IPS DF 6.9 (cell line): ENCODE data around the gene CLPSL1.

Experiments
- DNase-seq: peaks from one replicate; pipeline ENCODE4 v3.0.0-alpha.2; 2013; ENCODE audit warnings: low read depth, low spot score
- H3K27ac ChIP-seq: one replicate; pipeline ENCODE4 v1.5.1; 2013; ENCODE audit warnings: low read length, control low read depth
- H3K27me3 ChIP-seq: 2 replicates; pipeline ENCODE4 v1.6.1; 2013; ENCODE audit warnings: mild to moderate bottlenecking, low read length; ENCODE audit not compliant: control insufficient read depth, insufficient read depth
- H3K36me3 ChIP-seq: 2 replicates; pipeline ENCODE4 v1.6.1; 2013; ENCODE audit warnings: low read length; ENCODE audit not compliant: control insufficient read depth, insufficient read depth
- H3K4me1 ChIP-seq: 2 replicates; pipeline ENCODE4 v1.6.1; 2013; ENCODE audit warnings: low read length; ENCODE audit not compliant: control insufficient read depth, insufficient read depth
- H3K4me3 ChIP-seq: 2 replicates; pipeline ENCODE4 v1.5.1; 2013; ENCODE audit warnings: mild to moderate bottlenecking, low read length
- H3K9me3 ChIP-seq: 2 replicates; pipeline ENCODE4 v1.6.1; 2013; ENCODE audit warnings: low read length, inconsistent platforms; ENCODE audit not compliant: control insufficient read depth, insufficient read depth
- WGBS: extraction: QIAGEN DNeasy Blood & Tissue Kit; methylation state at CpG from one replicate; pipeline ENCODE4 v1.1.7; 2013; ENCODE audit warnings: mixed read lengths, missing lambda C conversion rate; ENCODE audit not compliant: insufficient read length, insufficient coverage; 5-methylcytosine and 5-hydroxymethylcytosine counted together

The CLPSL1 gene

GRCh38 chr6:35796236-35796635 is 15.4 kb downstream of the CLPSL1 start:
- DNase-seq: no peak
- WGBS: no CpG with 5 or more reads among the region's 4 CpGs
- no peaks in the 10 kb centered on the region for H3K36me3 ChIP-seq
- H3K27me3 ChIP-seq: no peaks in the 10 kb centered on the region
- no peak overlapping the region for H3K4me3 ChIP-seq
- peaks cover 1% of the 10 kb centered on the region; the same call in 1 of the 2 replicates for H3K4me1 ChIP-seq
- no peak overlapping the region for H3K27ac ChIP-seq
- no peaks in the 10 kb centered on the region for H3K9me3 ChIP-seq

- Histone ChIP-seq H3K27ac (no peak overlapping the region), H3K4me1 (peaks cover 1% of the 10 kb centered on the region; the same call in 1 of the 2 replicates), H3K27me3 (no peaks in the 10 kb centered on the region), H3K9me3 (no peaks in the 10 kb centered on the region), H3K4me3 (no peak overlapping the region), H3K36me3 (no peaks in the 10 kb centered on the region)
- WGBS: no CpG with 5 or more reads among the region's 8 CpGs
- DNase-seq: no peak
Observed at GRCh38 chr6:35797837-35798526, 17.2 kb downstream of the CLPSL1 start.

DNA sequence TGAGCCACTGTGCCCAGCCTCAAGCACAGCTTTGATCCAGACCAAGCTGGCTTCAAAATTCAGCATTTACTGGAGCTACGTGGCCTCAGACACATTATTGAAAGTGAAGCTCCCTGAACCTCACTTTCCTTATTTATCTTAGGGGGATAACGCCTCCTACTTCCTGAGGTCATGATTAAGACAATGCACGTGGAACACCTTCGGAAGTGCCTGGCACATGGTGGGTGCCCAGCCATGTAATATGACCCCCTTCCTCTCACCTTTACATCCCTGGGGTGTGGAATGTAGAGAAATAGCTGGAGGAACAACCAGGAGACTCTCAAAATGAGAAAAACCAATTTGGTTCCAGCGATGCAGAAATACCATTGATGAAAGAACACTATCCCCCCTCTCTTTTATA is 17.9 kb downstream of the CLPSL1 start:
- peaks cover 1% of the 10 kb centered on the region; the same call in 1 of the 2 replicates for H3K4me1 ChIP-seq
- no peak overlapping the region for H3K27ac ChIP-seq
- no peaks in the 10 kb centered on the region for H3K36me3 ChIP-seq
- H3K9me3 ChIP-seq: no peaks in the 10 kb centered on the region
- H3K4me3 ChIP-seq: no peak overlapping the region
- no peak for DNase-seq
- H3K27me3 ChIP-seq: no peaks in the 10 kb centered on the region
- WGBS: no CpG with 5 or more reads among the region's 5 CpGs

GRCh38 chr6:35801148-35801547 is 20.3 kb downstream of the CLPSL1 start:
- DNase-seq: no peak
- Histone ChIP-seq H3K36me3 (no peaks in the 10 kb centered on the region), H3K4me1 (peaks cover 4% of the 10 kb centered on the region), H3K9me3 (no peaks in the 10 kb centered on the region), H3K27me3 (no peaks in the 10 kb centered on the region), H3K27ac (no peak overlapping the region), H3K4me3 (no peak overlapping the region)
- no CpG with 5 or more reads among the region's 3 CpGs for WGBS

GRCh38 chr6:35804996-35805736 is 24.3 kb downstream of the CLPSL1 start, which contains the start of gene LHFPL5:
LHFPL5 (plus strand) TSS chr6:35805352; CDS start chr6:35805671, 319 bp downstream.
- no peak within 1 kb of the TSS for H3K27ac ChIP-seq
- H3K9me3 ChIP-seq: no peaks in the 10 kb centered on the region
- H3K36me3 ChIP-seq: no peaks in the 10 kb centered on the region
- peak; percentile 45 for DNase-seq
- peaks cover 7% of the 10 kb centered on the region for H3K4me1 ChIP-seq
- H3K27me3 ChIP-seq: no peaks in the 10 kb centered on the region
- no CpG with 5 or more reads among the region's 40 CpGs for WGBS
- H3K4me3 ChIP-seq: peak within 1 kb of the TSS; percentile 48; the same call in 1 of the 2 replicates

DNA sequence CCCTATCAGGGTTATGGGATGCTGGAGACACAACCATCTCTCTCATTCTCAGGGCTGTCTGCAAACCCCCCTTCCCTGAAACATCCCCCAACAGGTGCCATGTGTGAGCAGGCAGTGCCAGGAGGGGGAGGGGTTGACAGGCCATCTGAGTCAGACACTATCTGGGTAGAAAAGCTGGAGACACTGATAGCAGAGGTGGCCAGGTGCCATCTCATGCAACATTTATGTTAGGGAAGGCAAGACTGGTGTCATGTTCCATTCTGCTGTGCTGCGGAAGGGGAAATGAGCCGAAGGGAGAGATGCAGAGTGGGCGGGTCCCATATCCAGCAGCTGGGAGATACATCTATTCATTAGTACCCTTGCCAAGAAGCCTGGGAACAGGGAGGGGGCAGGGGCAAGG is 27.9 kb downstream of the CLPSL1 start:
- no peak overlapping the region for H3K4me3 ChIP-seq
- no CpG with 5 or more reads among the region's 3 CpGs for WGBS
- peaks cover 7% of the 10 kb centered on the region for H3K4me1 ChIP-seq
- H3K27me3 ChIP-seq: no peaks in the 10 kb centered on the region
- H3K9me3 ChIP-seq: no peaks in the 10 kb centered on the region
- H3K27ac ChIP-seq: no peak overlapping the region
- DNase-seq: no peak
- H3K36me3 ChIP-seq: no peaks in the 10 kb centered on the region

DNA sequence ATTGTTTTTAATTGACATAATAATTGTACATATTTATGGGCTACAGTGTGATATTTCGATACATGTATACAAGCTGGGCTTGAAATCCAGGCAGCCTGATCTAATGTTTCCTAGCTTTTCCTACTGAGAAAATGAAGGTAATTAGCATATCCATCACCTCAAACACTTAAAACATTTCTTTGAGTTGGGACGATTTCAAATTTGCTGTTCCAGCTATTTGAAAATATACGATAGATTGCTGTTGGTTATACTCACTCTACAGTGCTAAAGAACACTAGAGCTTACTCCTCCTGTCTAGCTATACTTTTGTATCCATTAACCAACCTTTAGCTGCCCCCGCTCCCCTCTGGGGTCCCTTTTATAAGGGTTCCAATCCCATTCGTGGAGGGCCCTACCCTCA is 29.0 kb downstream of the CLPSL1 start:
- H3K4me1 ChIP-seq: peaks cover 7% of the 10 kb centered on the region
- no peak for DNase-seq
- WGBS: no CpG with 5 or more reads among the region's 5 CpGs
- H3K9me3 ChIP-seq: no peaks in the 10 kb centered on the region
- H3K36me3 ChIP-seq: no peaks in the 10 kb centered on the region
- H3K27me3 ChIP-seq: no peaks in the 10 kb centered on the region
- no peak overlapping the region for H3K4me3 ChIP-seq
- no peak overlapping the region for H3K27ac ChIP-seq

DNA sequence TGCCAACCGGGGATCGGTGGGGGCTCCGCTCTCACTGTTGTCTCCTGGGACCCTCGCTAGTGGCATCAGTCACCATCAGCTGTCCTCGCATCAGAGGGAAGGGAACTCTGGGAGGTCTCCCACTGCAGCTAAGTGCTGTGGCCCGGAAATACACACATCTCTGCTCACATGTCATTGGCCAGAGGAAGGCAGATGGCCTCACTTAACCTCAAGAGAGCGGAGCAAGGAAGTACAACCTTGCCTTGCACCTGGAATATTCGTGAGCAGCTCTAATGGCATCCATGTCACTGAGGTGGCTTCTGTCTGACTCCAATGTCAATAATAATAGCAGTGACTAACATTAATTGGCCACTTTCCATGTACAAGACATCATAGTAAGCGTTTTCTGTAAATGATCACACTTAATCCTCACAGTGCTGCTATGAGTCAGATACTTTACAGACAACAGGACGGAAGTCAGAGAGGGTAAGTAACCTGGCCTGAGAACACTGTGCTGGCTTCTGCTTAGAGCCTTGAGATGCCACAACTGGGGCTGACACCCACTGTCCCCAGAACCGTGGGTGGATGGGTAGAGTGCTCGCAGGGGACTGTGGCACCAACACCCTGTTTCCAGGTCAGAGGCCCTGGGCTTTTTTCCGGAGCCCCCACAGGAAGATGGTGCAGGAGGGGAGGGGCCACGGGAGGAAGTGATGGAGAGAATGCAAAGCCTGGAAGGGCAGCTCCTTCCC is 30.3 kb downstream of the CLPSL1 start:
- H3K36me3 ChIP-seq: no peaks in the 10 kb centered on the region
- DNase-seq: no peak
- peaks cover 4% of the 10 kb centered on the region for H3K4me1 ChIP-seq
- WGBS: no CpG with 5 or more reads among the region's 14 CpGs
- no peaks in the 10 kb centered on the region for H3K9me3 ChIP-seq
- no peak overlapping the region for H3K27ac ChIP-seq
- no peak overlapping the region for H3K4me3 ChIP-seq
- no peaks in the 10 kb centered on the region for H3K27me3 ChIP-seq

GRCh38 chr6:35811699-35811995 is 30.8 kb downstream of the CLPSL1 start:
- Histone ChIP-seq H3K4me1 (peaks cover 4% of the 10 kb centered on the region), H3K27ac (no peak overlapping the region), H3K36me3 (no peaks in the 10 kb centered on the region), H3K9me3 (no peaks in the 10 kb centered on the region), H3K4me3 (no peak overlapping the region), H3K27me3 (no peaks in the 10 kb centered on the region)
- no peak for DNase-seq
- WGBS: no CpG with 5 or more reads among the region's 6 CpGs

DNA sequence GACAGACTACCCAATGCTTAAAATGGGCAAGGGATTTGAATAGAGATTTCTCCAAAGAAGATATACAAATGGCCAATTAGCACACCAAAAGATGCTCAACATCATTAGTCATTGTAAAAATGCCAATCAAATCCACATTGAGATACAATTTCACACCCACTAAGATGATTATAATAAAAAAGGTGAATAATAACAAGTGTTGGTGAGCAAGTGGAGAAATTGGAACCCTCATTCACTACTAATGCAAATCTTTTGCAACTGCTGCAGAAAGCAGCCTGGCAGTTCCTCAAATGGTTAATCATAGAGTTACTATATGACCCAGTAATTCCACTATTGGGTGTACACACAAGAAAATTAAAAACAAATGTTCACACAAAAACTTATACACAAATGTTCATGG is 36.7 kb downstream of the CLPSL1 start:
- no peak for DNase-seq
- Histone ChIP-seq H3K27ac (no peak overlapping the region), H3K9me3 (no peaks in the 10 kb centered on the region), H3K36me3 (no peaks in the 10 kb centered on the region), H3K4me3 (no peak overlapping the region), H3K27me3 (no peaks in the 10 kb centered on the region), H3K4me1 (no peaks in the 10 kb centered on the region)
